ENCODE measurements around the gene NAPEPLD.
"Not testable (repeated sequence)": the region's sequence is repeated elsewhere in the genome, so short reads cannot be mapped to it uniquely, and the experiment has no call there.

NAPEPLD gene

DNA sequence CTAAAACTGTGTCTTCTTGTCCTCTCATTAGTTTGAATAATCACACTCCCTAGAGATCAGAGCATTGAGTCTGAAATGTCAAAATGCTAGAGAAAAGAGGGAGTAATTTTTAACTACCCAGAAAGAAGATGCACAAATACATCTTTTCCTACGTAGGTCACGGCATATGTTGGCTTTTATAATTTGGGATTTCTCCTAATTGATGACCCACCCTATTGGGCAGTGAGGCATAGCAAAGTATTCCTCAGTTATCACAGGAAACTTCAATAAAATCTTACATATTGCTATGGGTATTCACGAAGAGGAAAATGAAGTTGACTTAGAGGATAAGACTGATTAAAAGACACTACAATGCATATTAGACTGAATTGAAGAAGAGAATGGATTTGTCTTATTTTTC, 48.6 kb downstream of the NAPEPLD start:
- H3K4me3 ChIP-seq (ENCODE audit: low read depth, low read length): no peak overlapping the region
- no peak for TF ChIP-seq CTCF (IDR thresholded peaks at IDR 0.05; ENCODE audit: low read depth, low read length)

GRCh38 chr7:103097041-103097440, 51.9 kb downstream of the NAPEPLD start:
- no peak for TF ChIP-seq CTCF (IDR thresholded peaks at IDR 0.05; ENCODE audit: low read depth, low read length)
- H3K4me3 ChIP-seq (ENCODE audit: low read depth, low read length): no peak overlapping the region

GRCh38 chr7:103095558-103095957, 53.3 kb downstream of the NAPEPLD start:
- not testable (repeated sequence) for H3K4me3 ChIP-seq (ENCODE audit: low read depth, low read length)

DNA sequence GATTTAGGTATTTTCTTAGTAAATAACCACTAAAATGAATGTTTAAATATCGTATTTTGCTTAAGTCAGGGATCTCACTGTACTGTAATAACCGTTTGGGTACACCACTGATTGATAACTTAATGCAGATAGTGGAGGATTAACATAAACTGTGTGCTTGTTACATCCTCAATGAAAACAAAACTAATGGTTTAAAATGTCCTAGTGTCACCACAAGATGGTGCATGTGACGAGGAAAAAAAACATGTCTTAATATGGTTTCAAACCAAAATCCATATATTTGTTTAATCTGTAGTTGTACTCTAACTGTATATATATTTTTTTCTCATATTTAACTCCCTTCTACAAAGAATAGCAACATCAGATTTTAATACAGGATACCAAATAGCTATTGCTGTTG, 54.8 kb downstream of the NAPEPLD start:
- H3K4me3 ChIP-seq (ENCODE audit: low read depth, low read length): no peak overlapping the region
- no peak for TF ChIP-seq CTCF (IDR thresholded peaks at IDR 0.05; ENCODE audit: low read depth, low read length)

- no peak overlapping the region for H3K4me3 ChIP-seq (ENCODE audit: low read depth, low read length)
- TF ChIP-seq CTCF (IDR thresholded peaks at IDR 0.05; ENCODE audit: low read depth, low read length): no peak
Observed at GRCh38 chr7:103093429-103093828, 55.5 kb downstream of the NAPEPLD start.

GRCh38 chr7:103092321-103092720, 56.6 kb downstream of the NAPEPLD start:
- not testable (repeated sequence) for H3K4me3 ChIP-seq (ENCODE audit: low read depth, low read length)

GRCh38 chr7:103083210-103083609, 65.7 kb downstream of the NAPEPLD start:
- no peak overlapping the region for H3K4me3 ChIP-seq (ENCODE audit: low read depth, low read length)
- no peak for TF ChIP-seq CTCF (IDR thresholded peaks at IDR 0.05; ENCODE audit: low read depth, low read length)

DNA sequence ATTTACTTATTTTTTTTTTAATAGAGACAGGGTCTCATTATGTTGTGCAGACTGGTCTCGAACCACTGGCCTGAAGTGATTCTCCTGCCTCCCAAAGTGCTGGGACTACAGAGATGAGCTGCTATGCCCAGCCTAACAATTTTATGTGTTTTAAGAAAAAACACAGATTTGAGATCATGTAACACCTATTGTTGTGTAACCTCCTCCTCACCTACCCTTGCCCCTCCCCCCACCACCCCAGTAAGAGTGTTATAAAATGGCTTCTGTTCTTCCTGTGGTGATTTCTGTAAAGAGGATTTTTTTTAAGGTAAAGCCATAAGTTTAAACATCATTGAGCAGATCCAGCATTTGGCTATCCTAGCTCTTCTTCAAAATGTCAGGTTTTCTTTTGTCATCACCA, 66.4 kb downstream of the NAPEPLD start:
- no peak overlapping the region for H3K4me3 ChIP-seq (ENCODE audit: low read depth, low read length)
- TF ChIP-seq CTCF (IDR thresholded peaks at IDR 0.05; ENCODE audit: low read depth, low read length): no peak

- H3K4me3 ChIP-seq (ENCODE audit: low read depth, low read length): no peak overlapping the region
Observed at GRCh38 chr7:103080923-103081322, 68.0 kb downstream of the NAPEPLD start.

More at GRCh38 chr7:103080923-103081322, 68.0 kb downstream of the NAPEPLD start:
- TF ChIP-seq CTCF (IDR thresholded peaks at IDR 0.05; ENCODE audit: low read depth, low read length): no peak

Data from WI38 (cell line).